CD4-positive, alpha-beta T cell (primary cell): ENCODE results near the gene UCHL5. TPM values are rescaled to one million over a fixed set of nuclear protein-coding genes. Genes with fewer than 3 reads are reported as not detected.
A peak's percentile ranks its signal among the peaks of the same experiment; 100 is the strongest.
"Not testable (repeated sequence)": the region's sequence is repeated elsewhere in the genome, so short reads cannot be mapped to it uniquely, and the experiment has no call there.

Experiments
- ATAC-seq: fragments of 200-7000 bp; cut with Tn5 transposase; one replicate; pipeline ENCODE4 v1.10.0; 2022; ENCODE audit warnings: mild to moderate bottlenecking; ENCODE audit not compliant: poor library complexity
- CTCF ChIA-PET: fragments of 350-600 bp; sonication (Branson Sonifier 250); formaldehyde crosslinking; loops from one replicate; lab custom pipeline; 2021; ENCODE audit warnings: antibody characterized with exemption, inconsistent platforms; lab: Charles Lee
- POLR2A ChIA-PET: fragments of 350-600 bp; sonication (Branson Sonifier 250); formaldehyde crosslinking; loops from one replicate; lab custom pipeline; 2021; ENCODE audit warnings: antibody characterized with exemption, inconsistent platforms; lab: Charles Lee
- DNase-seq, 14 experiments: peaks; one replicate each; pipeline ENCODE4 v3.0.0-alpha.2; 2013 to 2020; ENCODE audit warnings: mixed read lengths in 2 of 14
- H3K27ac ChIP-seq, 2 donors: one replicate each; pipeline versions ENCODE4 v1.5.1 to v1.7.0; 2013; ENCODE audit warnings: low read length in 2 of 2, low read depth in 1 of 2, mild to moderate bottlenecking in 1 of 2
- H3K27me3 ChIP-seq, 2 experiments: 1 replicate in 1 of 2; 2 replicates in 1 of 2; pipeline versions ENCODE4 v1.6.1 to v1.7.0; 2013; ENCODE audit warnings: low read length in 2 of 2, control low read depth in 1 of 2, mild to moderate bottlenecking in 1 of 2, moderate library complexity in 1 of 2; ENCODE audit not compliant: insufficient read depth in 2 of 2, control insufficient read depth in 1 of 2
- H3K36me3 ChIP-seq: one replicate; pipeline ENCODE4 v1.6.1; 2013; ENCODE audit warnings: low read length, control low read depth; ENCODE audit not compliant: insufficient read depth
- H3K4me1 ChIP-seq: one replicate; pipeline ENCODE4 v1.6.1; 2013; ENCODE audit warnings: low read length, control low read depth; ENCODE audit not compliant: insufficient read depth
- H3K4me3 ChIP-seq: one replicate; pipeline ENCODE4 v1.5.1; 2013; ENCODE audit warnings: mild to moderate bottlenecking, low read length, moderate library complexity
- H3K9me3 ChIP-seq, 2 experiments: 1 replicate in 1 of 2; 2 replicates in 1 of 2; pipeline versions ENCODE4 v1.6.1 to v1.7.0; 2013; ENCODE audit warnings: low read length in 2 of 2, mild to moderate bottlenecking in 2 of 2, control low read depth in 1 of 2, moderate library complexity in 1 of 2; ENCODE audit not compliant: control insufficient read depth in 1 of 2, insufficient read depth in 1 of 2
- H3K27ac Mint-ChIP-seq: one replicate; pipeline ENCODE4 v1.8.0; 2020; ENCODE audit warnings: mixed read lengths
- H3K27me3 Mint-ChIP-seq: one replicate; pipeline ENCODE4 v1.8.0; 2021; ENCODE audit warnings: mixed read lengths
- H3K36me3 Mint-ChIP-seq: one replicate; pipeline ENCODE4 v1.8.0; 2021; ENCODE audit warnings: low read depth, mixed read lengths
- H3K4me1 Mint-ChIP-seq: one replicate; pipeline ENCODE4 v1.8.0; 2021; ENCODE audit warnings: low read depth, mixed read lengths
- H3K4me3 Mint-ChIP-seq: one replicate; pipeline ENCODE4 v1.8.0; 2020; ENCODE audit warnings: mild to moderate bottlenecking, mixed read lengths
- H3K9me3 Mint-ChIP-seq: one replicate; pipeline ENCODE4 v1.8.0; 2020; ENCODE audit warnings: mixed read lengths
- intact Hi-C, 2 experiments: fragments of 100-400 bp; cut with DNase I in 1 of 2; cut with micrococcal nuclease in 1 of 2; formaldehyde crosslinking; loops; one replicate each; pipeline versions ENCODE4 v1.15.1 to v1.9.0; 2023 to 2025; cut with DNase I, micrococcal nuclease
- total RNA-seq, 174 experiments: library from RNA in 2 of 174; stranded (reverse) in 2 of 174; gene quantifications; one replicate each; pipeline ENCODE4 v1.2.3 and lab custom pipeline; 2021 to 2026
- TF ChIP-seq, protein P1 (sequence below): fragments of 200-600 bp; IDR thresholded peaks from one replicate; pipeline ENCODE4 v1.8.0; 2022; ENCODE audit warnings: antibody characterized with exemption, mild to moderate bottlenecking

The UCHL5 gene
- total RNA-seq, 2 experiments from 2014 or later = 16.4 to 19.2 TPM

DNA sequence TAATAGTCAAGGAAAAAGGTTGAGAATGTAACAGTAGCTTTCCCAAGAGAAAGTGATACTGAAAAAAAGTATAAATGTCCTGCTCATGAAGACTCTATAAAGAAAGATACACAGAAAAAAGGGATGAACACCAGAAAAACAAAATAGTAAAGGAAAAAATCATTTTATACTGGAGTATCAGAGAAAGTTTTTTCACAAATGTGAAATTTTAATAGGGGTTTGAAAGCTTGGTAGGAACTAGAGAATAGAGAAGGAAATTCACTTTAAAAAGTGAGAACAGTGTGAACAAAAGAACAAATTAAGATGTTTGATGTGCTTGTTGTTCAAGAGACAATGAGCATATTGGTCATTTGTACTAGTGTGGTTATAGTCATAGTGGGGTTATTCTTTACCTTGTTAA lies 25.6 kb downstream of the UCHL5 start:
- POLR2A ChIA-PET = no interaction called here
- no peak overlapping the region for H3K27ac Mint-ChIP-seq
- no peaks in the 10 kb centered on the region for H3K9me3 Mint-ChIP-seq
- Histone ChIP-seq H3K36me3 (peaks cover 7% of the 10 kb centered on the region), H3K27me3 (no peaks in the 10 kb centered on the region), H3K27ac (no peak overlapping the region), H3K9me3 (peaks cover 0 to 4% of the 10 kb centered on the region in 2 experiments), H3K4me3 (no peak overlapping the region), H3K4me1 (no peaks in the 10 kb centered on the region)
- DNase-seq (no peak), ATAC-seq (no peak)
- peaks cover 29% of the 10 kb centered on the region for H3K36me3 Mint-ChIP-seq
- H3K4me3 Mint-ChIP-seq = no peak overlapping the region
- peaks cover 51% of the 10 kb centered on the region for H3K4me1 Mint-ChIP-seq
- intact Hi-C loops = no loop called here
- CTCF ChIA-PET = no interaction called here
- TF ChIP-seq, protein P1, sequence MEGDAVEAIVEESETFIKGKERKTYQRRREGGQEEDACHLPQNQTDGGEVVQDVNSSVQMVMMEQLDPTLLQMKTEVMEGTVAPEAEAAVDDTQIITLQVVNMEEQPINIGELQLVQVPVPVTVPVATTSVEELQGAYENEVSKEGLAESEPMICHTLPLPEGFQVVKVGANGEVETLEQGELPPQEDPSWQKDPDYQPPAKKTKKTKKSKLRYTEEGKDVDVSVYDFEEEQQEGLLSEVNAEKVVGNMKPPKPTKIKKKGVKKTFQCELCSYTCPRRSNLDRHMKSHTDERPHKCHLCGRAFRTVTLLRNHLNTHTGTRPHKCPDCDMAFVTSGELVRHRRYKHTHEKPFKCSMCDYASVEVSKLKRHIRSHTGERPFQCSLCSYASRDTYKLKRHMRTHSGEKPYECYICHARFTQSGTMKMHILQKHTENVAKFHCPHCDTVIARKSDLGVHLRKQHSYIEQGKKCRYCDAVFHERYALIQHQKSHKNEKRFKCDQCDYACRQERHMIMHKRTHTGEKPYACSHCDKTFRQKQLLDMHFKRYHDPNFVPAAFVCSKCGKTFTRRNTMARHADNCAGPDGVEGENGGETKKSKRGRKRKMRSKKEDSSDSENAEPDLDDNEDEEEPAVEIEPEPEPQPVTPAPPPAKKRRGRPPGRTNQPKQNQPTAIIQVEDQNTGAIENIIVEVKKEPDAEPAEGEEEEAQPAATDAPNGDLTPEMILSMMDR = no peak
- no peaks in the 10 kb centered on the region for H3K27me3 Mint-ChIP-seq

DNA sequence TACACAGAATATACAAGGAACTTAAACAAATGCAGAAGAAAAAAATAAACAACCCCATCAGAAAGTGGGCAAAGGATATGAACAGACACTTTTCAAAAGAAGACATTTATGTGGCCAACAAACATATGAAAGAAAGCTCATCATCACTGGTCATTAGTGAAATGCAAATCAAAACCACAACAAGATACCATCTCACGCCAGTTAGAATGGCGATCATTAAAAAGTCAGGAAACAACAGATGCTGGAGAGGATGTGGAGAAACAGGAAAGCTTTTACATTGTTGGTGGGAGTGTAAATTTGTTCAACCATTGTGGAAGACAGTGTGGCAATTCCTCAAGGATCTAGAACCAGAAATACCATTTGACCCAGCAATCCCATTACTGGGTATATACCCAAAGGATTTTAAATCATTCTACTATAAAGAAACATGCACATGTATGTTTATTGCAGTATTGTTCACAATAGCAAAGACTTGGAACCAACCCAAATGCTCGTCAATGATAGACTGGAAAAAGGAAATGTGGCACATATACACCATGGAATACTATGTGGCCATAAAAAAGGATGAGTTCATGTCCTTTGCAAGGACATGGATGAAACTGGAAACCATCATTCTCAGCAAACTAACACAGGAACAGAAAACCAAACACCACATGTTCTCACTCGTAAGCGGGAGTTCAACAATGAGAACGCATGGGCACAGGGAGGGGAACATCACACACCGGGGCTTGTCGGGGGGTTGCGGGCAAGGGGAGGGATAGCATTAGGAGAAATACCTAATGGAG lies 26.3 kb downstream of the UCHL5 start:
- H3K27ac Mint-ChIP-seq, intact Hi-C loops, POLR2A ChIA-PET, H3K27me3 Mint-ChIP-seq, ATAC-seq, H3K27me3 ChIP-seq, H3K4me1 ChIP-seq, H3K4me3 Mint-ChIP-seq, H3K36me3 ChIP-seq, H3K4me3 ChIP-seq, CTCF ChIA-PET, H3K27ac ChIP-seq, H3K9me3 ChIP-seq, H3K9me3 Mint-ChIP-seq, DNase-seq: not testable (repeated sequence)
- H3K36me3 Mint-ChIP-seq = peaks cover 29% of the 10 kb centered on the region
- peaks cover 51% of the 10 kb centered on the region for H3K4me1 Mint-ChIP-seq

DNA sequence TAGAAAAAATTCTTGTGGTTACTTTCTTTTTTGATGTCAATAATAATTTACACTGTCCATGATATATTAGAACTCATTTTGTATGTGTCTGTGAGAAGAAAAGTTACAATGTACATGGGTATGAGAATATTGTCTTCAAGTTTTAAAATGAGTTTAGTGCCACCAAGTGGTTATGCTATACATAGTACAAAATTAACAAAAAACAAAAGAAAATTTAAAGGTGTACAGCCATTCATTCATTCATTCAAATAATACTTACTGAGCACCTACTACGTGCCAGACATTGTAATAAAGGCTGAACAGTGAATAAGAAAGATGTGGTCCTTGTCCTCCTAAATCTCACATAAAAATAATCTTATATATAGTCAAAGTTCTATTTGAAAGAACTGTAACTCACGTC lies 27.7 kb downstream of the UCHL5 start:
- Mint-ChIP-seq H3K4me3 (no peak overlapping the region), H3K27me3 (no peaks in the 10 kb centered on the region), H3K36me3 (peaks cover 32% of the 10 kb centered on the region), H3K9me3 (no peaks in the 10 kb centered on the region), H3K4me1 (peaks cover 39% of the 10 kb centered on the region), H3K27ac (no peak overlapping the region)
- no peak for ATAC-seq
- Histone ChIP-seq H3K27ac (no peak overlapping the region), H3K9me3 (no peaks in the 10 kb centered on the region), H3K4me1 (no peaks in the 10 kb centered on the region), H3K27me3 (no peaks in the 10 kb centered on the region), H3K36me3 (peaks cover 7% of the 10 kb centered on the region), H3K4me3 (no peak overlapping the region)
- TF ChIP-seq, protein P1 = peak; percentile 31
- peak in 1 of 14 experiments; percentile 10 for DNase-seq
- ChIA-PET CTCF (no interaction called here), POLR2A (no interaction called here)
- intact Hi-C loops = loop anchor here in 1 of 2 experiments (1.0 kb wide), 1 partner anchor 225 kb away; no protein-coding TSS in a partner anchor
